GM23338 (cell line): ENCODE data around the gene TMIGD2.

Experiments
- CREB1 ChIP-seq: fragments of 250-450 bp; sonication (Bioruptor Pico); IDR thresholded peaks from 2 replicates; pipeline ENCODE4 v1.5.0; 2020; ENCODE audit warnings: low read depth, mild to moderate bottlenecking, moderate library complexity
- CTCF ChIP-seq, 2 experiments: fragments of 200-600 bp in 1 of 2; sonication (generic) in 1 of 2; conservative IDR thresholded peaks; 2 replicates each; pipeline versions ENCODE4 v1.5.1 to v1.6.1; 2016 to 2017; ENCODE audit warnings: antibody characterized with exemption in 2 of 2, low read depth in 2 of 2, mild to moderate bottlenecking in 2 of 2, moderate library complexity in 1 of 2

- TF ChIP-seq CTCF (conservative IDR thresholded peaks at IDR 0.05; ENCODE audit: low read depth in 2 of 2): no peak
- no peak for TF ChIP-seq CREB1 (CRISPR knock-in tag)
Observed at GRCh38 chr19:4292515-4292914, 9.7 kb downstream of the TMIGD2 start.
